ENCODE data around the gene CASP8. TPM values are rescaled to one million over a fixed set of nuclear protein-coding genes. Genes with fewer than 3 reads are reported as not detected.

Gene CASP8
- total RNA-seq, 1 donor from 2014 or later: 39.5 TPM

GRCh38 chr2:201267278-201268030 is 7.1 kb downstream of the CASP8 start:
- ATAC-seq (no peak), DNase-seq (no peak)
- Histone ChIP-seq H3K4me1 (peaks cover 11% of the 10 kb centered on the region), H3K9me3 (no peaks in the 10 kb centered on the region), H3K27ac (no peak overlapping the region), H3K36me3 (peaks cover 49% of the 10 kb centered on the region), H3K27me3 (no peaks in the 10 kb centered on the region), H3K4me3 (no peak overlapping the region)
- no peak for TF ChIP-seq CTCF (IDR thresholded peaks at IDR 0.05)
- intact Hi-C loops (cut with DNase I): no loop called here

GRCh38 chr2:201269764-201270163 is 9.4 kb downstream of the CASP8 start:
- Histone ChIP-seq H3K27me3 (no peaks in the 10 kb centered on the region), H3K4me3 (no peak overlapping the region), H3K4me1 (peaks cover 1% of the 10 kb centered on the region), H3K36me3 (peaks cover 72% of the 10 kb centered on the region), H3K27ac (no peak overlapping the region), H3K9me3 (no peaks in the 10 kb centered on the region)
- ATAC-seq (no peak), DNase-seq (no peak)
- intact Hi-C loops (cut with DNase I): no loop called here
- TF ChIP-seq CTCF (IDR thresholded peaks at IDR 0.05): no peak

- Histone ChIP-seq H3K27me3 (no peaks in the 10 kb centered on the region), H3K9me3 (no peaks in the 10 kb centered on the region), H3K4me3 (no peak overlapping the region), H3K36me3 (peaks cover 76% of the 10 kb centered on the region), H3K4me1 (no peaks in the 10 kb centered on the region), H3K27ac (no peak overlapping the region)
- no peak for TF ChIP-seq CTCF (IDR thresholded peaks at IDR 0.05)
- DNase-seq (no peak), ATAC-seq (no peak)
- intact Hi-C loops (cut with DNase I): no loop called here
Observed at GRCh38 chr2:201270293-201271001, 10.1 kb downstream of the CASP8 start.

- intact Hi-C loops (cut with DNase I): no loop called here
- ATAC-seq (no peak), DNase-seq (no peak)
- no peak overlapping the region for H3K27ac ChIP-seq
- no peaks in the 10 kb centered on the region for H3K9me3 ChIP-seq
- no peaks in the 10 kb centered on the region for H3K4me1 ChIP-seq
- no peaks in the 10 kb centered on the region for H3K27me3 ChIP-seq
- H3K4me3 ChIP-seq: no peak overlapping the region
- no peak for TF ChIP-seq CTCF (IDR thresholded peaks at IDR 0.05)
- H3K36me3 ChIP-seq: peaks cover 83% of the 10 kb centered on the region
Observed at GRCh38 chr2:201271917-201272316, 11.6 kb downstream of the CASP8 start.

GRCh38 chr2:201273330-201273983 is 13.1 kb downstream of the CASP8 start:
- no peak for DNase-seq
- peaks cover 84% of the 10 kb centered on the region for H3K36me3 ChIP-seq
- no peak for TF ChIP-seq CTCF (IDR thresholded peaks at IDR 0.05)

More at GRCh38 chr2:201273330-201273983, 13.1 kb downstream of the CASP8 start:
- ATAC-seq: no peak
- H3K27ac ChIP-seq: no peak overlapping the region
- H3K4me1 ChIP-seq: no peaks in the 10 kb centered on the region
- H3K4me3 ChIP-seq: no peak overlapping the region
- H3K9me3 ChIP-seq: no peaks in the 10 kb centered on the region
- H3K27me3 ChIP-seq: no peaks in the 10 kb centered on the region
- intact Hi-C loops (cut with DNase I): no loop called here

Data from upper lobe of right lung (tissue), 1 donor.